HuH-7.5 (cell line): ENCODE data around the gene HCAR2.
"Not testable (repeated sequence)": the region's sequence is repeated elsewhere in the genome, so short reads cannot be mapped to it uniquely, and the experiment has no call there.

Experiments
- DNase-seq: peaks from one replicate; pipeline ENCODE4 v3.0.0; 2011; ENCODE audit warnings: low spot score

HCAR2 gene

DNA sequence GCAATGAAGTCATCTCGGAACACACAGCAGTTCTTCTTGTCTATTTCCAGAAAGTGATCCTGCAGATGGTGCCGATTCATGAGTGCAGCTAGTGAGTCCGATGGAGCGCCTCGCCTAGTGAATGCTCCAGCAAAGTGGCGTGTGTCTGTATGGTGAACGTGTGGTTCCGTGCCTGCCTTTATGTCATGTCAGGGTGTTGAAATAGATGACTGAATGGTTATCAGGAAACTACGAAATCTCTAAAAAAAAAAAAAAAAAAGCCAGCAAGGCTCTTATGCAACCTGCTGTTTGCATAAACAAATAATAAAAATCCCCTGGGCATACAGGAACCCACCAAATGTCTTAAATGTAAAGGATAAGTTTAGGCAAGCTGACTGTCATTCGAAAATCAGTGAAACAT, 13.5 kb upstream of the HCAR2 start, which contains the start of gene HCAR3:
Gene HCAR3, minus strand, starts transcription at position 154 of the 400 bp plus-strand sequence. Its CDS starts 74 bp downstream, at position 80.
- DNase-seq = not testable (repeated sequence)

DNA sequence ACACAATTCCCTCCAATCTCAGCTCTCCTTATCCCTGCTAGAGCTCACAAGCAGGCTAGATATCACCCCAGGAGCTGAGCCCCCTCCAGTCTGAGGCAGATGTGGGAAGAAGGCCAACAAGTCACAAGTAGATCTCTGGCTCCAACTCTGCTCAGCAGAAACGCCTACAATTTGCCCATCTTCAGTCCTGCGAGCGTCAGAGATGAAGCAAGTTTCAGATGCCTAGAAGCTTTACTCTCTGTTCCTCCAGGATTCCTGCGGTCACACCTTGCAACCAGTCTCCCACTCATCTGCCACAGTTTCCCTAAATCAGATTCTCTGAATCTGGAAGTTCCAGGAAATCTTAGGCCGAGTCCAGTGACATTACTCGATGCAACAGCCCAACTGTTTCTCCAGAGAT, 12.1 kb upstream of the HCAR2 start:
- DNase-seq = not testable (repeated sequence)

DNA sequence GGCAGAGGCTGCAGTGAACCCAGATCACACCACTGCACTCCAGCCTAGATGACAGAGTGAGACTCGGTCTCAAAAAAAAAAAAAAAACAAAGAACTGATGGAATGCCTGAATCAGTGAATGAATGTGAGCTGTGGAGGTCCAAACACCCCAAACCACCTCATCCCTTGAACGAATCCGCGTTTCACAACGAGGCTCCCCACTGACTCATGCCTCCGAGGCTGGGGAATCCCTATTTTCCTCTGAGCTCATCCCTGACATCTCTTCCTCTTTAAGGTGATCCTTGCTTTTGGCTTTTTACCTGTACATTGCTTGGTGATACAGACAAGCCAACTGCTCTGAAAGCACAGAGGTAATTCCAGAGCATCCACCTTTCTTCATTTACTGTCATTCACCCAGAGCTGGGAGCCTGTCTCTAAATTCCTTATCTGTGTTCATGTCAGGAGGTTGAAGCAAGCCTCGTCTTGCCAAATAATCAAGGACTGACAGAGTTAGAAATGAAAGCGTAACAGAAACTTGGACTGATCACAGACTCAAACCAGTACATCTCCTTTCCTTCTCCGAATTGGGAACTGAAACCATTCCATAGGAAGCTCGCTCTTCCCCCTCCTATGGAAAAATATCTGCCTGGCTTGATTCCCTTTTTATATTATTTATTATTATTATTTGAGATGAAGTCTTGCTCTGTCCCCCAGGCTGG, 10.5 kb upstream of the HCAR2 start:
- DNase-seq = not testable (repeated sequence)

DNA sequence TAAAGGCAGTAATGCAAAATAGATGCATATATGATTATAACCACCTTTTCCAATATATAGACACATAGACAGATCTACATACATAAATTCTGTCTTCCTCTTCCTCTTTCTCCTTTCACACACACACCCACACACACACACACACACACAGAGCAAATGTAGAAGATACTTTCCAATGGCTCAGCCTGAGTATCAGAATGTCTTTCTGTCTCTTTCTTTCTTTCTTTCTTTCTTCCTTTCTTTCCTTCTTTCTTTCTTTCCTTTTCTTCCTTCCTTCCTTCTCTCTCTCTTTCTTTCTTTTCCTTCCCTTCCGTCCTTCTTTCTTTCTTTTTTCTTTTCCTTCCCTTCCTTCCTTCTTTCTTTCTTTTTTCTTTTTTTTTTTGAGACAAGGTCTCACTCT, 8.1 kb upstream of the HCAR2 start:
- not testable (repeated sequence) for DNase-seq

DNA sequence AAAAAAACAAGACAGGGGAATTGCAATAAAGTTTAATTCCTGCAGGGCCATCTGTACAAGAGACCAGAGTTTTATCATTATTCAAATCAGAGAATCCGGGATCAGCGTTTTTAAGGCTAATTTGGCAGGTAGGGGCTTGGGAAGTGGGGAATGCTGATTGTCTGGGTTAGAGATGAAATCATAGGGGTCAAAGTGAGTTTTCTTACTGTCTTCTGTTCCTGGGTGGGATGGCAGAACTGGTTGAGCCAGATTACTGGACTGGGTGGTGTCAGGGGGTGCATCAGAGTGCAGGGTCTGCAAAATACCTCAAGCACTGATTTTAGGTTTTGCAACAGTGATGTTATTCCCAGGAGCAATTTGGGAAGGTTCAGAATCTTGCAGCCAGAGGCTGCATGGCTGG, 7.2 kb upstream of the HCAR2 start:
- DNase-seq = not testable (repeated sequence)

DNA sequence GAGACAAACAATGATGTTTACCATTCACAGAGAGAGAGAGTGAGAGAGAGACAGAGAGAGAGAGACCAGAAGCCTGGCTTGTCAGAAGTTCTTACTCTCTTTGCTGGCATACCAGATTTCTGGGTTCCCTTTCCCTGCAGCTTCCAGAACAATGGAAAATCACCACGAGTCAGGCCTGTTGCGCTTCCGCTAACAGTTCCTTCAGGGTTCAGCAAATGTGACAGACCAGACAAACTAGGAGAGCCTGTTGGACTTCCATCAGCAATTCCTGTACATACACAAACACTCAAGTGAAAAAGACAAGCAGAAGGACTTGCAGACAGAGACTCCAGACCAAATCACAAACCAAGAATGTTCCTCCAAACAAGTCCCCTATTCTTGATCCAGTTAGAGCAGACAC, 6.1 kb upstream of the HCAR2 start:
- not testable (repeated sequence) for DNase-seq

DNA sequence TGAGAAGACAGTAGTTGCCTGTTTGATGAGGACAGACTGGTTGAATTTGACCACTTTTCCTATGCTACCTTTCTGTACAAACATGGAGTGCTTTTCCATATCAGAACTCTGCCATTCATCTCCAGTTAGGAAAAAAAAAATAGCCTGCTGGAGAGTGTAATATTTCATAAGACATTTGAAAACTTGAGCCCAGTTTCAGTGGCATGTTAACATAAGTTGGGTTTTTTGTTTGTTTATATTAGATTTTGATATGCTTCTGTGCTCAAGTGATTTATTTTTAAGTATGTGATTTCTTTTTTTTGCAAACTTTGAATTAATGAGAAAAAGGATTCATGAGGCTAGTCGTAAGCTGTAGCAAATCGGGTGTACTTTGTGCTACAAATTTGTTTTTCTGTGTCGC, 684 bp upstream of the HCAR2 start:
- not testable (repeated sequence) for DNase-seq

DNA sequence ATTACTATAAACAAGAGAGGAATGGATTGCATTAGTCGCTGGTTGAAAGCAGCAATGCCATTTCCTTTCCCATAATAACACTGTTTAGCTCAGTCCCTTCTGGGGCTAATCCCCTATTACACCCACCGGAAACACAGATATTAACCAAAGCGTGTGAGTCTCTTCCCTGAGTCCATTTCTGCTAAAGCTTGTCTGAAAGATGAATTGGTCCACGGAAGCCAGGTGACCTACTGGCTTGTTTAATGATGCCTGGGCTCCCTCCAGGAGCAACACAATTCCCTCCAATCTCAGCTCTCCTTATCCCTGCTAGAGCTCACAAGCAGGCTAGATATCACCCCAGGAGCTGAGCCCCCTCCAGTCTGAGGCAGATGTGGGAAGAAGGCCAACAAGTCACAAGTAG, 1.7 kb downstream of the HCAR2 start:
- not testable (repeated sequence) for DNase-seq

DNA sequence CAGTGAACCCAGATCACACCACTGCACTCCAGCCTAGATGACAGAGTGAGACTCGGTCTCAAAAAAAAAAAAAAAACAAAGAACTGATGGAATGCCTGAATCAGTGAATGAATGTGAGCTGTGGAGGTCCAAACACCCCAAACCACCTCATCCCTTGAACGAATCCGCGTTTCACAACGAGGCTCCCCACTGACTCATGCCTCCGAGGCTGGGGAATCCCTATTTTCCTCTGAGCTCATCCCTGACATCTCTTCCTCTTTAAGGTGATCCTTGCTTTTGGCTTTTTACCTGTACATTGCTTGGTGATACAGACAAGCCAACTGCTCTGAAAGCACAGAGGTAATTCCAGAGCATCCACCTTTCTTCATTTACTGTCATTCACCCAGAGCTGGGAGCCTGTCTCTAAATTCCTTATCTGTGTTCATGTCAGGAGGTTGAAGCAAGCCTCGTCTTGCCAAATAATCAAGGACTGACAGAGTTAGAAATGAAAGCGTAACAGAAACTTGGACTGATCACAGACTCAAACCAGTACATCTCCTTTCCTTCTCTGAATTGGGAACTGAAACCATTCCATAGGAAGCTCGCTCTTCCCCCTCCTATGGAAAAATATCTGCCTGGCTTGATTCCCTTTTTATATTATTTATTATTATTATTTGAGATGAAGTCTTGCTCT, 3.0 kb downstream of the HCAR2 start:
- not testable (repeated sequence) for DNase-seq

DNA sequence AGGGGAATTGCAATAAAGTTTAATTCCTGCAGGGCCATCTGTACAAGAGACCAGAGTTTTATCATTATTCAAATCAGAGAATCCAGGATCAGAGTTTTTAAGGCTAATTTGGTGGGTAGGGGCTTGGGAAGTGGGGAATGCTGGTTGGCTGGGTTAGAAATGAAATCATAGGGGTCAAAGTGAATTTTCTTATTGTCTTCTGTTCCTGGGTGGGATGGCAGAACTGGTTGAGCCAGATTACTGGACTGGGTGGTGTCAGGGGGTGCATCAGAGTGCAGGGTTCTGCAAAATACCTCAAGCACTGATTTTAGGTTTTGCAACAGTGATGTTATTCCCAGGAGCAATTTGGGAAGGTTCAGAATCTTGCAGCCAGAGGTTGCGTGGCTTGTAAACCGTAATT, 6.2 kb downstream of the HCAR2 start:
- not testable (repeated sequence) for DNase-seq

DNA sequence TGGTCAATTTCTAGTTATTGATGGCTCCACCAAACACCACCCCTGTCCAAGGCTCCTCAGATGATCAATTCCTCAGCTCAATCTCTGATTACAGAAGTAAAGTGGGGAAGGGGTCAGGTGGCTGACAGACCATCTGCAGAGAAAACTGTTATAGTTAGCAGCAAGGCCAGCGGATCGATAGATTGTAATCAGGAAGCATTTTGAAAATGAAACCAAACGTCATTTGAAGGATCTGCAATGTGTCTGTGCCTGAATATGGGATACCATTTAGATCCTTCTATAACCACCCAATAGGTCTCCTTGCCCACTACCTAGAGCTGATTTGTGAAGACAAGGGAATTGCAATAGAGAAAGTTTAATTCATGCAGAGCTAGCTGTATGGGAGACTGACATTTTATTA, 11.6 kb downstream of the HCAR2 start:
- DNase-seq = no peak

DNA sequence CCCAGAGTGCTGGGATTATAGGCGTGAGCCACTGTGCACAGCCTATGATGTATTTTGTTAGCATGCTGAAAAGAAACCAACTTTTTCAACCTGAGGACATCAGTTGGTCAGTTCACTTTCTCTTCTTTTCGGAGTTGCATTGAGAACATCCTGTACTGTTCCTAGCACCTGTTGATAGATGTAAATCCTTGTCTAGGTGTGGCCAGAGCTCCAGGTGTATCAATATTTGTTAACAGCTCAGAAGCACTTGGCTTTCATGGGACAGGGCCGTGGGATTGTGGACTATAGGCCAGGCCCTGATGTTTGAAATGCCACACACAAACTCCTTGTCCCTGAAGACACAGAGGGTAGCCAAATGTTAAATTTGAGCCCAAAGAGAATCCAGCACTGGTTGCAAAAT, 14.9 kb downstream of the HCAR2 start:
- DNase-seq = no peak

DNA sequence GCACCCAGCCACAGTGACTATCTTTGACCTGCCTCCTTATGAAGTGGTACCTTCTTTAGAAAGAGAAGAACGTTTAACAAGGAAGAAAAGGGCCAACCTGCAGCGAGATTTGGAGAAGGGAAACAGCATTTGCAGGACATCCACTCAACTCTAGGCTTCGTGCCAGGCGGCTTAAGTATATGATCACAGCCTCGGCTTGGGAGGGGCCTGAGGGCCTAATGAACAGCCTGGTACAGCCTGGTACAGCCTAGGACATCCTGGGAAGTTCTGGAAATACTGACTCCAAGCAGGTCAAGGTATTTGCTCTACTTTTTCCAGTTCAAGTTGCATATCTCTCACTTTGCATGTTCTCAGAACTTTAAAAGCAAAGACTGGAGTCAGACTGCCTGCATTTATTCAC, 16.1 kb downstream of the HCAR2 start:
- no peak for DNase-seq

DNA sequence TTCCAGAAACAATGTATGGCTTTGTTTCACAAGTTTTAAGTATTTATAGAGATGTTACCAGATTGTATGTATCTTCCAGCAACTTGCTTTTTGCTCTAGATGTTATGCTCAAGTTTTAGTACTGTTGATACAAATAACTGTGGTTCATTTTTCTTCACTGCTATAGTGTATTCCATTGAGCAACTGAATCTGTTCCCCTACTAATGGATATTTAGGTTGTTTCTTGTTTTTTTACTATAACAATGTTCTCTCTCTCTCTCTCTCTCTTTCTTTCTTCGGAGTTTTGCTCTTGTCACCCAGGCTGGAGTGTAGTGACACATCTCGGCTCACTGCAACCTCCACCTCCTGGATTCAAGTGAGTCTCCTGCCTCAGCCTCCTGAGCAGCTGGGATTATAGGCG, 16.6 kb downstream of the HCAR2 start:
- DNase-seq = no peak

DNA sequence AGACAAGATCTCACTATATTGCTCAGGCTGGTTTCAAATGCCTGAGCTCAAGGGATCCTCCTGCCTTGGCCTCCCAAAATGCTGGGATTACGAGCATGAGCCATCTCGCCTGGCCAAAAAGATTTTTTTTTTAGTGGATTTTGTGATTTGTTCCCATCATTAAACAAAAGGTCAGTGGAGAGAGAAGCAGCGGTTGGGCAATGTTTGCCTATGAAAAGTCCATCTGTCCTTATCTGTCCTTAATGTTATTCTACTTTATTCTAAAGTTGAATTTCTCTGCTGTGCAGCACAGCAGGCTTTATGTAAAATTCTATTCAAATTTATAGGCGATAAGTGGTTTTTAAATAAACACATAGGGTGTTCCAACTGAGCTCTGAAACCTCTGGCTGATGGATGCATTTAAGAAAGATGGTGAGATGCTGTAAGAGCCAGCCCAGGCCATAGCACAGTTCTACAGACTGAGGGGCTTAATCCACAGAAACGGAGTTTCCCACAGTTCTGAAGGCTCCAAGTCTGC, 18.8 kb downstream of the HCAR2 start:
- no peak for DNase-seq

DNA sequence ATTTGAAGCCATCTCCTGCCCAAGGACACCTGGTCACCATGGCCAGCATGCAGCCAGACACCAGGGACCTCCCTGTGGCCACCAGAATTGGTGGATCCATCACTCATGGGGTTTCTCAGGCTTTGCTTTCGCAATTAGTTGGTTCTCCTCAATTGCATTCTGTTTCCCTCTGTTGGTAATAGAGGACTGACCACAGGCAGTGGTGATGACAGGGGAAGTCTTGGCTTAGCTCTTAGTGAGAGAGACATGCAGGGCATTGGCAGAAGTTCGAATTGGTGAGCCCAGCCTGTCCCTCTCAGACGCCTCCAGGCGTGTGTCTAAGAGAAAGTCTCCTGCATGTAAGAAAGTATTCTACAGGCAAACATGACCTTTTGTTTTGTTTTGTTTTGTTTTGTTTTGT, 21.3 kb downstream of the HCAR2 start:
- no peak for DNase-seq

DNA sequence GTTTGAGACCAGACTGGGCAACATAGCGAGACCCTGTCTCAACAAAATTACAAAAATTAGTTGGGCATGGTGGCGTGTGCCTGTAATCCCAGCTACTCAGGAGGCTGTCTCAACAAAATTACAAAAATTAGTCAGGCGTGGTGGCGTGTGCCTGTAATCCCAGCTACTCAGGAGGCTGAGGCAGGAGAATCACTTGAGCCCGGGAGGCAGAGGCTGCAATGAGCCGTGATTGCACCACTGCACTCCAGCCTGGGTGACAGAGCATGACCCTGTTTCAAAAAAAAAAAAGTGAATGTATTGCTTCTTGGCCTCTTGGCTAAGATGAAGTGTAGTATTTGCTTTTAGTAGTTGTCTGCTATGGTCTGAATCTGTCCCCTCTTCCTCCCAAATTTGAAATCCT, 22.2 kb downstream of the HCAR2 start:
- not testable (repeated sequence) for DNase-seq

DNA sequence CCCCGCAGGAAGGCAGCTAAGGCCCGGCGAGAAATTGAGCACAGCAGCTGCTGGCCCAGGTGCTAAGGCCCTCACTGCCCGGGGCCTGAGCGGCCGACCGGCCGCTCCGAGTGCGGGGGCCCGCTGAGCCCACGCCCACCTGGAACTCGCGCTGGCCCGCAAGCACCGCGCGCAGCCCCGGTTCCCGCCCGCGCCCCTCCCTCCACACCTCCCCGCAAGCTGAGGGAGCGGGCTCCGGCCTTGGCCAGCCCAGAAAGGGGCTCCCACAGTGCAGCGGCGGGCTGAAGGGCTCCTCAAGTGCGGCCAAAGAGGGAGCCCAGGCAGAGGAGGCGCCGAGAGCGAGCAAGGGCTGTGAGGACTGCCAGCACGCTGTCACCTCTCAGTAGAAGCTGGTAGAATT, 26.4 kb downstream of the HCAR2 start:
- not testable (repeated sequence) for DNase-seq

DNA sequence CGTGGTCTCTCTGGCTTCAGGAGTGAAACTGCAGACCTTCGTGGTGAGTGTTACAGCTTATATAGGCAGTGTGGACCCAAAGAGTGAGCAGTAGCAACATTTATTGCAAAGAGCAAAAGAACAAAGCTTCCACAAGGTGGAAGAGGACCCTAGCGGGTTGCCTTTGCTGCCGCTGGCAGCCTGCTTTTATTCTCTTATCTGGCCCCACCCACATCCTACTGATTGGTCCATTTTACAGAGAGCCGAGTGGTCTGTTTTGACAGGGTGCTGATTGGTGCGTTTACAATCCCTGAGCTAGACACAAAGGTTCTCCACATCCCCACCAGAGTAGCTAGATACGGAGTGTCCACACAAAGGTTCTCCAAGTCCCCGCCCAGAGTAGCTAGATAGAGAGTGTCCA, 27.1 kb downstream of the HCAR2 start:
- DNase-seq = not testable (repeated sequence)

DNA sequence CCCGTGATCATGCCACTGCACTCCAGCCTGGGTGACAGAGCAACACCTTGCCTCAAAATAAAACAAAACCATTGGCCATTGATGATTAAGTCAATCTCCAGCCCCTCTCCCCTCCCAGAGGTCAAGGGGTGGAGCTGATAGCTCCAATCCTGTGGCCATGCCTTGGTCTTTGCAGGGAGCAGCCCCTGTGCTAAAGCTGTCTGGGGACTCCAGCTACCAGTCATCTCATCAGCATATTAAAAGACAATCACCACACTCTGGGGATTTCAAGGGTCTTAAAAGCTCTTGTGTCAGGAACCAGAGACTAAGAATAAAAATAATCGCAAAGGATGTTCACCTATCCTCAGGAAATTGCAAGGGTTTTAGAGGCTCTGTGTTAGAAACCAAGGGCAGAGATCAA, 30.6 kb downstream of the HCAR2 start:
- DNase-seq = no peak

DNA sequence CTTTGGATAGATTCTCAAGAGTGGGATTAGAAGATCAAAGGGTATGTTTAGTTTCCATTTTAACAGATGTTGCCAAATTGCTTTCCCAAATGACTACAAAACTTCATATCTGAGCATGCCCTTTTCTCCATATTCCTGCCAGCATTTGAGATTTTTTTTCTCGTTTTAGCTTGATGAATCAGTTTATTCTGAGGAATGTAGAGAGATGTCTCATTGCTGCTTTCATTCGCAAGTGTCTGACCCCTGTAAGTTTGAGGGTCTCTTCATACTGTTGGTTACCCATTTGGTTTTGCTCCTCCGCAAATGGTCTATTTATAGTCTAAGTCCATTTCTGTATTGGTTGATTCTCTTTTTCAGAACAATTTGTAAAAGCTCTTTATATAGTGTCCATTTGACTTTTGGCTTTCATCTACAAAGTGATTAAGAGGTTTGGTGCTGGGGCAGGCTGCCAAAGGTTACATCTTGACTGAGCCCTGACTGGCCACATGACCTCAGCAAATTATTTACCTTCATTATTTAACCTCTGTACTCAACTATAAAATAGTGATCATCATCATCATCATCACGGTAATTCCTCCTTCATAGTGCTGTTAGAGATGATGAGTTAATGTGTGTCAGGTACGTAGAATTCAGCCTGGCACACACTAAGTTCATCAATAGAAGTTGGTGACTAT, 33.6 kb downstream of the HCAR2 start:
- no peak for DNase-seq

DNA sequence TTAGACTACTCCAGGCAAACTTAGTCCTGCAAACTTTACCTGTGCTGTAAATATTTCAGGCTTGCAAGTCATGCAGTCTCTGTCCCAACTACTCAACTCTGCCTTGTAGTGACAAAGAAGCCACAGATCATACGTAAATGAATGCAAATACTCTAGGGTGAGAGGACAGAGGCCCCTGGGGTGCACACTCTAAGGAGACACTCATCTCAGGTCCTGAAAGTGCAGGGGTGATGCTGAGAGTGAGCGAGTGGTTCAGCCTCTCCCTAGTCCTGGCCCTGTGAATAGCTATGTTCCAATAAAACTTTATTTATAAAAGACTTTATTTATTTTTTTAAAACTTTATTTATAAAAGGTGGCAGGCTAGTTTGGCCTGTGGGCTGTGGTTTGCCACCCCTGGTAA, 34.9 kb downstream of the HCAR2 start:
- DNase-seq = no peak

DNA sequence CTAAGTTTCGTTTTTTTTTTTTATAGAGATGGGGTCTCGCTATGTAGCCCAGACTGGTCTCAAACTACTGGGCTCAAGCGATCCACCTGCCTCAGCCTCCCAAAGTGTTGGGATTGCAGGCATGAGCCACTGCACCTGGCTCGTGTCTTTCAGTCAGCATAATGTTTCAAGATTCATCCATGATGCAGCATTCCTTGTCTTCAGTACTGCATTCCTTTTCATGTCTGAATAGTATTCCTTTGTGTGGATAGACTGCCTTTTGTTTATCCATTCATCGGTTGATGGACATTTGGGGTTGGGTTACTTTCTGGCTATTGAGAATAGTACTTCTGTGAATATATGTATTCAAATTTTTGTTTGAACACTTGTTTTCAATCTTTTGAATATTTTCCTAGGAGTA, 37.4 kb downstream of the HCAR2 start:
- no peak for DNase-seq
